ENCODE measurements around the gene POMGNT2. TPM values are rescaled to one million over a fixed set of nuclear protein-coding genes. Genes with fewer than 3 reads are reported as not detected.

The POMGNT2 gene
- total and polyA plus RNA-seq, 4 donors = 5.8 to 6.6 (median 6.5) TPM

DNA sequence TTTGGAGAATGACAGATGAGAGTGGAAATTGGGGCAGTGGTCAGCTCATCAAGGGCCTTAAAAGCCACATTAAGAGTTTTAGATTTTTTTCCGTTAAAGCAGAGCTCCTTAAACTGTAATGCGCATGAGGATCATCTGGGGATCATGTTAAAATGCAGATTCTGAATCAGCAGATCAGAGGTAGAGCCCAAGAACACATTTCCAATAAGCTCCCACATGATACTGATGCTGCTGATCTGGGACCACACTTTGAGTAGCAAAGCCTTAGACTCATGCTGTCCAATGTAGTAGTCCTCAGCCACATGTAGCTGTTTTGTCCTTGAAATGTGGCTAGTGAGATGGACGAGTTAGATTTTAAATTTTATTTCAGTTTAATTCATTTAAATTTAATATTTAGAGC, 26.3 kb upstream of the POMGNT2 start:
- Histone ChIP-seq H3K36me3 (ENCODE audit: control insufficient read depth in 4 of 4, insufficient read depth in 3 of 4, low read depth in 1 of 4, low read length in 3 of 4) (no peaks in the 10 kb centered on the region), H3K4me3 (ENCODE audit: low read depth in 1 of 3, low read length in 3 of 3) (no peak overlapping the region), H3K27me3 (ENCODE audit: control insufficient read depth in 4 of 4, insufficient read depth in 4 of 4, low read length in 3 of 4) (no peaks in the 10 kb centered on the region), H3K9me3 (ENCODE audit: control insufficient read depth in 4 of 4, low read length in 3 of 4) (no peaks in the 10 kb centered on the region), H3K4me1 (ENCODE audit: control insufficient read depth in 4 of 4, insufficient read depth in 4 of 4, low read length in 3 of 4) (no peaks in the 10 kb centered on the region), H3K9ac (ENCODE audit: low read depth in 1 of 2, low read length in 2 of 2) (no peak overlapping the region), H3K27ac (ENCODE audit: low read depth in 1 of 2, low read length in 2 of 2) (no peak overlapping the region)
- TF ChIP-seq HNF4A (conservative IDR thresholded peaks at IDR 0.05) (no peak), HNF4G (IDR thresholded peaks at IDR 0.05) (no peak), SP1 (IDR thresholded peaks at IDR 0.05) (no peak), FOXA2 (IDR thresholded peaks at IDR 0.05) (no peak), FOXA1 (IDR thresholded peaks at IDR 0.05) (no peak), TAF1 (conservative IDR thresholded peaks at IDR 0.05) (no peak), JUND (IDR thresholded peaks at IDR 0.05) (no peak), GABPA (IDR thresholded peaks at IDR 0.05 in 1 of 2, conservative IDR thresholded peaks at IDR 0.05 in 1 of 2) (no peak), ZBTB33 (IDR thresholded peaks at IDR 0.05) (no peak), NR2F2 (IDR thresholded peaks at IDR 0.05) (no peak), EGR1 (IDR thresholded peaks at IDR 0.05; ENCODE audit: low read depth in 2 of 2) (no peak), YY1 (IDR thresholded peaks at IDR 0.05) (no peak), RAD21 (IDR thresholded peaks at IDR 0.05) (no peak), RXRA (IDR thresholded peaks at IDR 0.05) (no peak)
- TF ChIP-seq, protein P1, sequence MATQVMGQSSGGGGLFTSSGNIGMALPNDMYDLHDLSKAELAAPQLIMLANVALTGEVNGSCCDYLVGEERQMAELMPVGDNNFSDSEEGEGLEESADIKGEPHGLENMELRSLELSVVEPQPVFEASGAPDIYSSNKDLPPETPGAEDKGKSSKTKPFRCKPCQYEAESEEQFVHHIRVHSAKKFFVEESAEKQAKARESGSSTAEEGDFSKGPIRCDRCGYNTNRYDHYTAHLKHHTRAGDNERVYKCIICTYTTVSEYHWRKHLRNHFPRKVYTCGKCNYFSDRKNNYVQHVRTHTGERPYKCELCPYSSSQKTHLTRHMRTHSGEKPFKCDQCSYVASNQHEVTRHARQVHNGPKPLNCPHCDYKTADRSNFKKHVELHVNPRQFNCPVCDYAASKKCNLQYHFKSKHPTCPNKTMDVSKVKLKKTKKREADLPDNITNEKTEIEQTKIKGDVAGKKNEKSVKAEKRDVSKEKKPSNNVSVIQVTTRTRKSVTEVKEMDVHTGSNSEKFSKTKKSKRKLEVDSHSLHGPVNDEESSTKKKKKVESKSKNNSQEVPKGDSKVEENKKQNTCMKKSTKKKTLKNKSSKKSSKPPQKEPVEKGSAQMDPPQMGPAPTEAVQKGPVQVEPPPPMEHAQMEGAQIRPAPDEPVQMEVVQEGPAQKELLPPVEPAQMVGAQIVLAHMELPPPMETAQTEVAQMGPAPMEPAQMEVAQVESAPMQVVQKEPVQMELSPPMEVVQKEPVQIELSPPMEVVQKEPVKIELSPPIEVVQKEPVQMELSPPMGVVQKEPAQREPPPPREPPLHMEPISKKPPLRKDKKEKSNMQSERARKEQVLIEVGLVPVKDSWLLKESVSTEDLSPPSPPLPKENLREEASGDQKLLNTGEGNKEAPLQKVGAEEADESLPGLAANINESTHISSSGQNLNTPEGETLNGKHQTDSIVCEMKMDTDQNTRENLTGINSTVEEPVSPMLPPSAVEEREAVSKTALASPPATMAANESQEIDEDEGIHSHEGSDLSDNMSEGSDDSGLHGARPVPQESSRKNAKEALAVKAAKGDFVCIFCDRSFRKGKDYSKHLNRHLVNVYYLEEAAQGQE (IDR thresholded peaks at IDR 0.05) = no peak
- TF ChIP-seq, protein P2, sequence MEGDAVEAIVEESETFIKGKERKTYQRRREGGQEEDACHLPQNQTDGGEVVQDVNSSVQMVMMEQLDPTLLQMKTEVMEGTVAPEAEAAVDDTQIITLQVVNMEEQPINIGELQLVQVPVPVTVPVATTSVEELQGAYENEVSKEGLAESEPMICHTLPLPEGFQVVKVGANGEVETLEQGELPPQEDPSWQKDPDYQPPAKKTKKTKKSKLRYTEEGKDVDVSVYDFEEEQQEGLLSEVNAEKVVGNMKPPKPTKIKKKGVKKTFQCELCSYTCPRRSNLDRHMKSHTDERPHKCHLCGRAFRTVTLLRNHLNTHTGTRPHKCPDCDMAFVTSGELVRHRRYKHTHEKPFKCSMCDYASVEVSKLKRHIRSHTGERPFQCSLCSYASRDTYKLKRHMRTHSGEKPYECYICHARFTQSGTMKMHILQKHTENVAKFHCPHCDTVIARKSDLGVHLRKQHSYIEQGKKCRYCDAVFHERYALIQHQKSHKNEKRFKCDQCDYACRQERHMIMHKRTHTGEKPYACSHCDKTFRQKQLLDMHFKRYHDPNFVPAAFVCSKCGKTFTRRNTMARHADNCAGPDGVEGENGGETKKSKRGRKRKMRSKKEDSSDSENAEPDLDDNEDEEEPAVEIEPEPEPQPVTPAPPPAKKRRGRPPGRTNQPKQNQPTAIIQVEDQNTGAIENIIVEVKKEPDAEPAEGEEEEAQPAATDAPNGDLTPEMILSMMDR (IDR thresholded peaks at IDR 0.05; ENCODE audit: low read depth, low read length, missing input control) = no peak
- DNase-seq (ENCODE audit: low spot score) = no peak
- 82% methylated on average over 3 of the region's 3 CpGs for WGBS

DNA sequence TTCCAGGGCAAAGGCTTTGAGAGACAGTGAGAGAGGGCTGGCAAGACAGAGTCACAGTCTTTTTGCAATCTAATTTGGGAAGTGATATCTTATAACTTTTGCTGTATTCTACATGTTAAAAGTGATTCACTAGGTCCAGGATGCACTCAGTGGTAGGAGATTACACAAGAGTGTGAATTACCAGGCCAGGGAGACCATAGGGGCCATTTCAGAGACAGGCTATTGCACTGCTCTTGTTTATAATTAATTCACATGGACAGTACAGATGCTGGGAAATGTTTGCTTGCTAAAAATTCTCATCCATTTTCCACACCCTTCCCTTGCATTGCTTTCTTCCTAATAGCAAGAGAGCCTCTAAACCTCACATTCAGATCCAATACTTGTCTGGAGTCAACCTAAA, 22.6 kb upstream of the POMGNT2 start:
- no peak overlapping the region for H3K27ac ChIP-seq (ENCODE audit: low read depth in 1 of 2, low read length in 2 of 2)
- H3K27me3 ChIP-seq (ENCODE audit: control insufficient read depth in 4 of 4, insufficient read depth in 4 of 4, low read length in 3 of 4) = no peaks in the 10 kb centered on the region
- TF ChIP-seq EGR1 (IDR thresholded peaks at IDR 0.05; ENCODE audit: low read depth in 2 of 2) = no peak
- TF ChIP-seq RXRA (IDR thresholded peaks at IDR 0.05) = no peak
- TF ChIP-seq NR2F2 (IDR thresholded peaks at IDR 0.05) = no peak
- no peak for TF ChIP-seq HNF4A (conservative IDR thresholded peaks at IDR 0.05)
- TF ChIP-seq GABPA (IDR thresholded peaks at IDR 0.05 in 1 of 2, conservative IDR thresholded peaks at IDR 0.05 in 1 of 2) = no peak
- TF ChIP-seq TAF1 (conservative IDR thresholded peaks at IDR 0.05) = no peak
- no peak for TF ChIP-seq RAD21 (IDR thresholded peaks at IDR 0.05)
- no peak for TF ChIP-seq FOXA2 (IDR thresholded peaks at IDR 0.05)
- TF ChIP-seq, protein P1 (IDR thresholded peaks at IDR 0.05) = no peak
- no peak for TF ChIP-seq HNF4G (IDR thresholded peaks at IDR 0.05)
- TF ChIP-seq ATF3 (IDR thresholded peaks at IDR 0.05) = no peak
- no peak for TF ChIP-seq SP1 (IDR thresholded peaks at IDR 0.05)
- TF ChIP-seq YY1 (IDR thresholded peaks at IDR 0.05) = no peak
- TF ChIP-seq JUND (IDR thresholded peaks at IDR 0.05) = no peak
- no peak for TF ChIP-seq FOXA1 (IDR thresholded peaks at IDR 0.05)
- no peak for DNase-seq (ENCODE audit: low spot score)
- no peak overlapping the region for H3K4me3 ChIP-seq (ENCODE audit: low read depth in 1 of 3, low read length in 3 of 3)
- no peak overlapping the region for H3K9ac ChIP-seq (ENCODE audit: low read depth in 1 of 2, low read length in 2 of 2)
- H3K36me3 ChIP-seq (ENCODE audit: control insufficient read depth in 4 of 4, insufficient read depth in 3 of 4, low read depth in 1 of 4, low read length in 3 of 4) = no peaks in the 10 kb centered on the region
- no peaks in the 10 kb centered on the region for H3K4me1 ChIP-seq (ENCODE audit: control insufficient read depth in 4 of 4, insufficient read depth in 4 of 4, low read length in 3 of 4)
- no peaks in the 10 kb centered on the region for H3K9me3 ChIP-seq (ENCODE audit: control insufficient read depth in 4 of 4, low read length in 3 of 4)

All from liver (tissue), 9 donors.